Stomach (tissue), 9 donors: Measurements from ENCODE around the gene CAMK1. TPM values are rescaled to one million over a fixed set of nuclear protein-coding genes. Genes with fewer than 3 reads are reported as not detected.

Experiments
- DNase-seq, 2 donors: peaks; one replicate each; pipeline versions ENCODE4 v3.0.0 to v3.0.0-alpha.2; 2013 to 2019
- H3K27ac ChIP-seq, 5 donors: fragments of 200-600 bp in 4 of 5; sonication (generic) in 4 of 5; one replicate each; pipeline ENCODE4 v1.5.1; 2013 to 2019; ENCODE audit warnings: mild to moderate bottlenecking in 1 of 5, moderate library complexity in 1 of 5
- H3K27me3 ChIP-seq, 3 donors: fragments of 200-600 bp; sonication (generic); one replicate each; pipeline ENCODE4 v1.5.1; 2017 to 2019; ENCODE audit warnings: mixed run types in 1 of 3
- H3K36me3 ChIP-seq, 4 donors: fragments of 200-600 bp; sonication (generic); 1 replicate in 3 of 4; 2 replicates in 1 of 4; pipeline ENCODE4 v1.5.1; 2016 to 2019
- H3K4me1 ChIP-seq, 4 donors: fragments of 200-600 bp; sonication (generic); one replicate each; pipeline ENCODE4 v1.5.1; 2016 to 2019
- H3K4me3 ChIP-seq, 4 donors: fragments of 200-600 bp; sonication (generic) in 3 of 4; one replicate each; pipeline ENCODE4 v1.5.1; 2016 to 2019; ENCODE audit warnings: mild to moderate bottlenecking in 1 of 4
- H3K9me3 ChIP-seq, 4 donors: fragments of 200-600 bp; sonication (generic); one replicate each; pipeline ENCODE4 v1.5.1; 2016 to 2019
- CTCF ChIP-seq, 7 experiments: fragments of 450-650 bp in 4 of 7; fragments of 200-600 bp in 3 of 7; sonication (generic) in 3 of 7; IDR thresholded peaks; one replicate each; pipeline ENCODE4 v1.5.1; 2016 to 2019; ENCODE audit warnings: antibody characterized with exemption in 7 of 7, control low read depth in 2 of 7, mild to moderate bottlenecking in 1 of 7
- POLR2A ChIP-seq, 4 donors: fragments of 450-650 bp; IDR thresholded peaks; one replicate each; pipeline ENCODE4 v1.6.1; 2016; ENCODE audit warnings: antibody characterized with exemption in 4 of 4, control low read depth in 2 of 4, mild to moderate bottlenecking in 1 of 4, moderate library complexity in 1 of 4
- POLR2AphosphoS5 ChIP-seq, 3 donors: sonication (generic); formaldehyde crosslinking; IDR thresholded peaks; one replicate each; pipeline ENCODE4 v1.6.1; 2016; ENCODE audit warnings: antibody characterized with exemption in 3 of 3
- WGBS, 5 donors: extraction: QIAGEN DNeasy Blood & Tissue Kit in 3 of 5; methylation state at CpG; one replicate each; pipeline versions ENCODE4 v1.1.5 to v1.1.7; 2013 to 2018; 5-methylcytosine and 5-hydroxymethylcytosine counted together
- intact Hi-C: fragments of 100-400 bp; cut with DNase I; formaldehyde crosslinking; loops from one replicate; pipeline ENCODE4 v1.15.1; 2023; ENCODE audit warnings: low total_unique reads
- polyA plus RNA-seq, 3 donors: library from polyadenylated mRNA; stranded (reverse); fragments of 200-250 nt; gene quantifications; one replicate each; pipeline ENCODE4 v1.2.3, GENCODE V29; 2013
- total RNA-seq, 5 donors: library from RNA; depleted of rRNA; stranded (reverse); fragments of >200 nt; gene quantifications; one replicate each; pipeline versions ENCODE4 v1.1.0 to v1.2.3, GENCODE V29; 2014 to 2016
- donor health status: healthy with polysubstance abuse.
- donor health status: Bipolar disorder and iron deficiency.
- donor health status: healthy.

Gene CAMK1
- total and polyA plus RNA-seq, 8 donors: 14.3 to 61.1 (median 25.3) TPM

GRCh38 chr3:9812870-9813483 lies 43.2 kb upstream of the CAMK1 start:
- H3K27me3 ChIP-seq: no peaks in the 10 kb centered on the region
- peaks cover 17 to 32% (median 22%) of the 10 kb centered on the region in 4 donors for H3K4me1 ChIP-seq
- H3K27ac ChIP-seq: no peak overlapping the region
- DNase-seq: no peak
- H3K4me3 ChIP-seq: no peak overlapping the region
- H3K36me3 ChIP-seq: peaks cover 7 to 36% (median 30%) of the 10 kb centered on the region in 4 donors
- WGBS, 5 donors: 95 to 98% (median 95%) methylated on average over 9 of the region's 9 CpGs
- TF ChIP-seq POLR2A (IDR thresholded peaks at IDR 0.05): no peak
- intact Hi-C loops: no loop called here
- no peaks in the 10 kb centered on the region for H3K9me3 ChIP-seq

GRCh38 chr3:9810846-9811245 lies 41.1 kb upstream of the CAMK1 start:
- peak overlapping the region; percentile 64 to 84 (median 73) for H3K4me3 ChIP-seq
- TF ChIP-seq CTCF (IDR thresholded peaks at IDR 0.05) (no peak), POLR2A (IDR thresholded peaks at IDR 0.05) (no peak)

GRCh38 chr3:9810433-9810770 lies 40.7 kb upstream of the CAMK1 start:
- Histone ChIP-seq H3K4me1 (peaks cover 17 to 38% (median 22%) of the 10 kb centered on the region in 4 donors), H3K27ac (peak overlapping the region; percentile 94 to 98 (median 96)), H3K4me3 (peak overlapping the region; percentile 64 to 84 (median 73)), H3K27me3 (no peaks in the 10 kb centered on the region), H3K9me3 (no peaks in the 10 kb centered on the region), H3K36me3 (peaks cover 23 to 45% (median 40%) of the 10 kb centered on the region in 4 donors)
- intact Hi-C loops: no loop called here
- DNase-seq: no peak
- TF ChIP-seq POLR2A (IDR thresholded peaks at IDR 0.05) (no peak), CTCF (IDR thresholded peaks at IDR 0.05) (no peak)
- 5 to 14% (median 11%) methylated on average over 9 to 18 of the region's 18 CpGs for WGBS, 5 donors

More at GRCh38 chr3:9810846-9811245, 41.1 kb upstream of the CAMK1 start:
- Histone ChIP-seq H3K27me3 (no peaks in the 10 kb centered on the region), H3K9me3 (no peaks in the 10 kb centered on the region), H3K4me1 (peaks cover 17 to 38% (median 22%) of the 10 kb centered on the region in 4 donors), H3K36me3 (peaks cover 19 to 45% (median 39%) of the 10 kb centered on the region in 4 donors), H3K27ac (peak overlapping the region; percentile 19 to 98 (median 95))
- no peak for DNase-seq
- WGBS, 5 donors: 38 to 61% (median 46%) methylated on average over 10 of the region's 10 CpGs
- intact Hi-C loops: no loop called here

- DNase-seq: peak; percentile 76 to 91
- Histone ChIP-seq H3K27ac (peak within 1 kb of the TSS; percentile 94 to 98 (median 96)), H3K36me3 (peaks cover 29 to 49% (median 43%) of the 10 kb centered on the region in 4 donors), H3K4me1 (peaks cover 17 to 38% (median 22%) of the 10 kb centered on the region in 4 donors), H3K9me3 (no peaks in the 10 kb centered on the region), H3K4me3 (peak within 1 kb of the TSS; percentile 64 to 84 (median 73)), H3K27me3 (no peaks in the 10 kb centered on the region)
- WGBS, 5 donors: 0 to 2% (median 1%) methylated on average over 12 to 76 of the region's 76 CpGs
- TF ChIP-seq CTCF (IDR thresholded peaks at IDR 0.05): no peak
- TF ChIP-seq POLR2AphosphoS5 (IDR thresholded peaks at IDR 0.05): peak; percentile 20 to 88 (median 82)
- intact Hi-C loops: no loop called here
These were observed 40.1 kb upstream of the CAMK1 start, which contains the start of gene TTLL3 for GRCh38 chr3:9809615-9810432. TSS of gene TTLL3 (plus strand) at chr3:9810262. CDS start at chr3:9810662, 400 bp downstream.

GRCh38 chr3:9809239-9809614 lies 39.5 kb upstream of the CAMK1 start:
- Histone ChIP-seq H3K4me3 (peak overlapping the region; percentile 64 to 84 (median 73)), H3K27me3 (no peaks in the 10 kb centered on the region), H3K9me3 (no peaks in the 10 kb centered on the region), H3K36me3 (peaks cover 35 to 55% (median 47%) of the 10 kb centered on the region in 4 donors), H3K4me1 (peaks cover 17 to 38% (median 22%) of the 10 kb centered on the region in 4 donors), H3K27ac (peak overlapping the region; percentile 94 to 98 (median 96))
- intact Hi-C loops: no loop called here
- peak; percentile 40 to 64 for DNase-seq
- WGBS, 5 donors: 41 to 65% (median 53%) methylated on average over 4 of the region's 4 CpGs
- TF ChIP-seq POLR2A (IDR thresholded peaks at IDR 0.05) (no peak), POLR2AphosphoS5 (IDR thresholded peaks at IDR 0.05) (peak in 1 of 3 donors; percentile 3)
